GM18507 (cell line): ENCODE data around the gene HOXD9.

Experiments used
- DNase-seq: peaks from one replicate; pipeline ENCODE4 v3.0.0; 2011; ENCODE audit warnings: low read depth; ENCODE audit not compliant: insufficient read length; ENCODE audit errors: extremely low spot score
- FAIRE-seq: peaks from 2 replicates; lab custom pipeline; 2011; peaks lifted over from hg19 to GRCh38; lab: Jason Lieb, UNC

HOXD9 gene

GRCh38 chr2:176122683-176123410 is at the start of gene HOXD9:
TSS of gene HOXD9 (plus strand) at chr2:176122719. CDS start at chr2:176122769, 50 bp downstream.
- FAIRE-seq (no peak), DNase-seq (no peak)

DNA sequence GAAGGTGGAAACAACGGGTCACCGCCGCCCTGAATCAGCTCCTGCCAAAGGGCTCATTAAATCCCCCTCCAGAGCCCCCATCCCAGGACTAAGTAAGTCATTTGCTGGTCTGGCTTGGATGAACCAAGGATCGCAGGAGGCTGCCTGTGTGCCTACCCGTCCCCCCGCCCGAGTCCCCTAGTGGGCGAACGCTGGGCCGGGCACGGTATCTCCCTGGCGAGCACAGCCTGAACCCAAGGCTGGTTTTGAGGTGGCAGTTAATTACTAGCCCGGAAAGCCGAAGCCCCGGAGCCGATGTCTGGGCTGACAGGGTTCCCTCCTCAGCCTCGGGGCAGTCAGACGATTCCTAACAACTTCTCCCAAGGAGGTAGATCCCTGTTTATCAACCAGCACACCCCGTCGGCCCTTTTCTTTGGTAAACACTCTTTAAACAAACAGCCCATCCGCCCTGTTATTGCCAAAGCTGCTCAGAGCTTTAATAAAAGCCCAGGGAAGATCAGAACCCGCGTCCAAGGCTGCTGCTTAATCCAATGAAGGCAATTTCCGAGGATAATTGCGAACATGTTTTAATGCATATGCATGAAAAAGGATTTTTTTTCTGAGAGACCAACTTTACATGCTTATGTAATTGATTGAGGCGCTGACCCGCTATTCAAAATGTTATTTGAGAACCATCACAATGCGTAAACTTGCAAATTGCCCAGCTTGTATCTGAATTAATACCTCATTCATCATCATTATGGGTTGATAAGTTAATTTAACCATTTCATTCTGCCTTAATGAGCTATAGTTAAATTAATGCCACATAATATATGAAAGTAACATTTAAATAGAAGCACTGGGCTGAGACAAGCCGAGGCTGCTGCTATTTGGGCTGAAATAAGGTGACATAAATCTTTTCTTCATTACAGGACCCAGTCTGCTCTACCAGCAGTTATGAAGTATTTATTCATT is 49.3 kb upstream of the HOXD9 start:
- no peak for FAIRE-seq

DNA sequence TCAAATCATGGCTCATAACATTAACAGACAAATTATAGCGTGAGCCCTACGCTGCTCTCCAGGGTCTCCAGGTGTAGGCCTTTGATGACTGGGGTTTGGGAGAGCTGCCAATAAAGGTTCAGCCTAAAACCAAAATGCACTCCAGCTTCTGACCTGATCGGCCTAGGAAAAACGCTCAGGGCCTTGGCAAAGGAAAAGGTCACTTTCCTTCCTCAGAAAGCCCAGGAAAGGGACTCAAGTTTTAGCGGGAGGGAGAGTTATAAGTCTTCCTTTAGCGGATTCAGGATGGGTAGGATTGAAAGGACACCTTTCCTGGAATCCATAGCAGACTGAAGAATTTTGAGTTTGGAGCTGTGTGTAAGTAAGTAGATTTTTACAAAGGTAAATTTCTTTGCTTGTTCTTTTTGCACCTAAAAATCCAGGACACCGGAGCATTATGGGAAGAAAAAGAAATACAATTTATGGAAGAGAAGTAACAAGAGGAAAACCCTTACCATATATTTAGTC is 47.5 kb upstream of the HOXD9 start:
- no peak for DNase-seq
- FAIRE-seq: no peak

More for the DNA sequence above, 49.3 kb upstream of the HOXD9 start:
- no peak for DNase-seq

DNA sequence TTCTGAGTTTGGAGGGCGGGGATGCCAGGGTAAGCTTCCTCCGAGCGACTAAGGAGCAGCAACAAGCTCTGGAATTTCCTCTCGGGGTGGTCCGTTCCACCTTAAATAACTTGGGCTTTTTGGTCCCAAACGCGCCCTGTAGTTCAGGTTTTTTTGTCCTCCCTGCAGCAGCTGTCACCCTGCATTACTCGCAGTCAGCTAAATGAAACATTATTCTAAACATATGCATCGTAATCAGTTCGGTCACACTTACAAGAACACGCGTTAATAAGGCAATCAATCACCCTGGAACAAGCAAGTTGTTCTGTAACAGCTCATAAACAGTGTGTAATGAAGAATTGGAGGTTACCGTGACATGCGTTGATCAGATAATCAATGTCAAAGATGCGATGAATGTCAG is 47.0 kb upstream of the HOXD9 start:
- FAIRE-seq: no peak
- DNase-seq: no peak

GRCh38 chr2:176076063-176076462 is 46.5 kb upstream of the HOXD9 start:
- no peak for FAIRE-seq
- no peak for DNase-seq

GRCh38 chr2:176076796-176077195 is 45.7 kb upstream of the HOXD9 start:
- FAIRE-seq (no peak), DNase-seq (no peak)

DNA sequence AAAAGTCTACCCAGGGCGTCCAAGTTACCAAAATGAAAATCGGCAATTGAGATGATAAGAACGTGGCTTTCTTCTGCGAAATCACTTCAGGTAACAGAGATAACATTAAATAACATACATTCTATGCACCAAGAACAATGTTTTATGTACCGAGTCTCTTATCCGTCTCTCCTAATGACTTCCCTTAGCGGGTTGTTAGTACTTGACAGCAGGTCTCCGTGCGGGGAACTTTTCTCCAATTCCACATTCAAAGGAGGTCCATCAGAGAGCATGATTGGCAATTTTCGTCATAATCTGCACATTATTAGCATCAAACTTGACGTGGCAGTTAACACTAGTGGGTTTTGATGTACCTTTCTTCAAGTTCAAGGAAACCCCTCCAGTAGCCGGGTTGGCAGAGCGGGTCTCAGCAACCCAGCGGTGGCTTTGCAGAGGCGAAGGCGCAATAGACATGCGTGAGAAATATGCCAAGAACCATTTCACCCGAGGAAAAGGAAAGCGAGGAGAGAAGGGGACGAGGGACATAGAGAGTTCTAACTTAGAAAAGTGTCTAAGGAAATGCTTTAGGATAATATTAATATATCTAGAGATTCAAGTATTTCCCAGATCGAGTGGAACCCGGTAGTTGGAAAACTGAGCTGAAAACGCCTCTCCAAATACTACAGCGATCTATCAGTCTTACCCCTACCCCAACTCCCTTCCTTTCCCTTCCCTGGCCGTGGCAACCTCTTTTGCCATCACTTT is 43.8 kb upstream of the HOXD9 start:
- no peak for DNase-seq

GRCh38 chr2:176079285-176079830 is 43.2 kb upstream of the HOXD9 start:
- FAIRE-seq (no peak), DNase-seq (no peak)

More for the DNA sequence above, 43.8 kb upstream of the HOXD9 start:
- no peak for FAIRE-seq

DNA sequence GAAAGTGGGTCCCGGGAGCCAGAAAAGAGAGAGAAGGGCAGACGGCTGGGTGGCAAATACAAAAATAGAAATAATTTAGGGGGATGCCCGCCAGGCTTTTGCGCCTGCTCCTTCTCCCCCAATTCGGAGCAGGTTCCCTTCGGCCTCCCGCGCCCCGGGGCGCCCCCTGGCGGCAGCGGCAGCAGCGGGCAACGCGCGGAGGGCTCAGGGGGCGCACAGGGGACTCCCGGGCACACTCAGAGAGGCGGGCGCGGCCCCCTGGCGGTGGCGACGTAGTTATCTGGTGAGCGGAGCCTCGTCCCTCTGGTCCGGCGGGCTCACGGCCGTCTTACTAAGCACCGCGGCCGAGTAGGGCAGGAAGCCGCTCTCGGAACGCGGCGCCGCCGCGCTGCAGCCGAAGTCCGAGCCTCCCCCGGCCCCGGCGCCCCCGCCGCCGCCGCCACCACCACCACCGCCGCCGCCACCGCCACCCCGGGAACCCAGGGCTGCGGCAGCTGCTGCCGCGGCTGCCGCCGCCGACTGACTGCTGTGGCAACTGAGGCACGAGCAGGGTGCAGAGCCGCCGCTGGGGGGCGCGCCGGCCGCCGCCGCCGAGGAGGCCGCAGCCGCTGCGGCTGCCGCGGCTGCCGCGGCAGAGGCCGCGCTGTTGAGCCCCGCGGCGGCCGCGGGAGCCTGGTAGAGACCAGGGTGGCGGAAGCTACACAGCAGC is 42.5 kb upstream of the HOXD9 start:
- FAIRE-seq (no peak), DNase-seq (no peak)

DNA sequence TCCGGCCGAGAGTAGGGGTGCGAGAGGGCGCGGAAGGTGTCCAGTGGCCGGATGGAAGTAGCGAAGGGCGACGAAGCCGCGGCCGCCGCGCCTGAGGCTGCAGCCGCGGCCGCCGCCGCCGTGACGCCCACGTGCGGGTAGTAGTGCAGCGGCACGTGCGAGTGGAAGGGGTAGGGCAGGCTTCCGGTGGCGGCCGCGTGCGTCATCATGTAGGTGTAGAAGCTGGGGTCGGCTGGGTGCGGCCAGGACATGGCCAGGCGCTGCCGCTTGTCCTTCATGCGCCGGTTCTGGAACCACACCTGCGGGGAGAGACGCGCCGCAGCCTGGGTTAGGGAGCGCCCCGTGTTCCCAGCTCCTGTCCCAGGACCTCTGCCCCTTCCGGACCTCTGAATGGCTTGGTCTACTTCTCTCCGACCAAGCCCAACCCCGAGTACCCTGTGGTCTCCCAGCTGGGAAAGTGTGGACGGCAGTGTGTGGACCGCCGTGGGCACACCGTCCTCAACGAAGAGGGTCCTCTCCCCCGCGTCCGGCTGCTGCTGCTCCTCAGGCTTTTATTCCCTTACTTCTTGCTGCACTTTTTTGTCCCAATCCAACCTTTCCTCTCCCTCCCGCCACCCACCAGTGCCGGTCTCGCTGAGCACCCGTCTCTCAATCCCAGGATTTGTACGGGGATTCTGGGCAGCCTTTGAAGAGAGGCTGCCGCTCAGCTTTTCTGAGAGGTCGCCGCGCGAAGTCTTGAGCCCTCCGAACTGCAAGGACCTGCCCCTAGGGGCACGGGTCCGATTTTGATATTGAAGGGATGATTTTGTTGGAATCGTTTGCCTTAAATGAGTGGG is 41.8 kb upstream of the HOXD9 start:
- FAIRE-seq (no peak), DNase-seq (no peak)

- DNase-seq: no peak
- no peak for FAIRE-seq
Measured at GRCh38 chr2:176081376-176081836, 41.1 kb upstream of the HOXD9 start.

DNA sequence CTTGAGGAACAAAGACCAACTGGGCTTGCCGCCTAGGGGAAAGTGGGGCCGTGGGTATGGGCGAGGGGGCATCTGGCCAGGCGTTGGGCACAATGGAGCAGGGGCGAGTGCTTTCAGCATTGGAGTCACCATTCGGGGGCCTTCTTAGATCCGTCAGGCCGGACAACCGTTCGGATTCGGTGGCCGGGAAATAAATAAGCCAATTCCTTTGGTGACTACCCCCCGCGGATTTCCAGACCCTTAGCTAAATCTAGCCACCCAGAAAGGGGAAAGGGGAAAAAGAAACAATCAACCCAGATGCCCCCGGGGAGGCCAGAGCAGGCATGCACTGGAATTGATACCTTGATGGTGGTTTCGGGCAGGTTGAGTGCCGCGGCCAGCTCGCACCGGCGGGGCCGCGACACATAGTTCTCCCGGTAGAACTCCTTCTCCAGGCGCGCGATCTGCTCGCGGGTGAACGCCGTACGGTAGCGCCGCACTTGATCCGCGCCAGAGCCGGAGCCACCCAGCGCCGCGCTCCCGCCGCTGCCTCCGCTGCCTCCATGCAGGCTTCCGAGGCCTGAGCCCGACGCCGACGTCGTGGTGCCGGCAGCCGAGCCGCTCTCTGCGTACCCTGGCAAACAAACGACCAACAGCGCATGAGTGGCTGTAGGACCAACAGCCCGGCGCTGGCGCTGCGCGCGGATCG is 40.5 kb upstream of the HOXD9 start:
- DNase-seq (no peak), FAIRE-seq (no peak)

DNA sequence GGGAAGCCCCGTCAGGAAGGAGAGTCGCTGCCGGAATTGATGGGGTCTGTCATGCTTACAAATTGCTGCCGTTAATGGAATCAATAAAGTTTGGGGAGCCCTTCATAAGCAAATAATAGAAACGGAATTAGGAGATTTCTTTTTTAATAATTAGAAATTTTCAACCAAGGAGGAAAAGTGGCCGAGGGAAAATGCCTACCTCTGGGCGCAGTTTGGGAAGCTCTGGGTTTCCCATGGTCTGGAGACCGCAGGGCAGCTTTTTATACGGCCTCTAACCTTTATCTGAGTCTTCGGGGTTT is 40.0 kb upstream of the HOXD9 start:
- DNase-seq: no peak
- FAIRE-seq: no peak

DNA sequence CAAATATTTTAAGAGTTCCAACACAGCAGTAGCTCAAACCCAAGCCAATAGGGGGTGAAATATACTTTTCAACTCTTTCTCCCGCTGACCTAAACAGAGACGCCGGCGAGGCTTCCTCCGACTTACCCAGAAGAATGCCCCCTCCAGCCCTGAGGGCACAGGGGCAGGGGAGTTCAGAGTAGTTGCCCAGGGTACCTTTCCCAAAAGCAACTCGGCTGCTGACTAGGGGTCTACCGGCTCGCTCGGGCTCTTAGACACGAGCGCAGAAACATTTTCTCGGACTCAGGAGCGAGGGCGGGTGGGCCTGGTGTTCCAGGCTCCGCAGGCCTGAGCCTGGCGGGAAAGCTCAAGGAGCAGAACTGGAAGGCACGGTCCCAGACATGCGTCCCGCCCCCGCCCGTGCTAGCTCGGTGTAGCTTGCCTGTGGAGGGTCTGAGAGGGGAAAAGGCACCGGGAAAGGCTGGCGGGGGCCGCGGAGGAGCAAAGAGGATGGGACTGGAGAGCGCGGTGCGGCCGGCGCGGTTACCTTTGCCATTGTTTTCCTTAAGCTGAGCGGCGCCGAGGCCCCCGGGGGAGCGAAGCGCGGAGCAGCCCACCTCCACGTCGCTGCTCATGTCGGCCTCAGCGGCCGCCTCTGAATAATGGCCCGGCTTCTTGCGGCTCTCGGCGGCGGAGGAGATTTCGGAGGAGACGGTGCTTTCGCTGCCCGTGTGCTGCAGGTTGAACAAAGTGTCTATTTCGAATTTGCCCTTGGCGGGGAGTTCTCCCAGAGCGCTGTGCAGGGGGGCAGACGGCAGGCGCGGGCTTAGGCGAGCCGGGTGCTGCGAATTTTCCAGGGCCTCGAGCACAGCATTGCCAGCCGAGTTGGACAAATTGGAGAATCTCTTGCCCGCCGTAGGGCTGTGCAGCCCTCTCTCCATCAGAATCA is 39.4 kb upstream of the HOXD9 start:
- no peak for FAIRE-seq

DNA sequence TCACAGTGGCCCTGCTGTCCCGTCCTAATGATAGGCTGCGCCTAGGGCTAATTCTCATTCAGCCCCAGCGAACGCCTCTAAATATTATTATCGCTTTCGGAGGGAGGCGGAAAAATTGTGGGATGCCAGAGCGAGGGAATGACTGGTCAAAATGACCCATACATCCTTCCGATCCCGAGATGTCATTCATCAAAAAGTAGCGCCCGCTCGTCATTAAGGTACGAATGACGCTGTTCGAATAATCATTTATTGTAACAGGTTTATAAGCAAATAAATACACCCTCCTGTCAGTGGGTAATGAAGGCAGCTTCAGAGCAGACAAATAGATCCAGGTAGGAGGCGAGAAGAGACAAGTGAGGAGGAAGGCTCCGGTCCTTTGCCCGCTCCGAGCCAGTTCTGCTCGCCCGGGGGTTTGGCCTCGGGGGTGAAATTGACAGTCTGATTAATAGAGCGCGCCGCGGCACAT is 38.7 kb upstream of the HOXD9 start, which contains the start of gene EVX2:
Gene EVX2, minus strand, starts transcription at position 167 of the 466 bp plus-strand sequence. CDS start 186 bp downstream, outside the sequence.
- FAIRE-seq (no peak), DNase-seq (no peak)

More for the DNA sequence above, 39.4 kb upstream of the HOXD9 start:
- no peak for DNase-seq

- FAIRE-seq: no peak
Measured at GRCh38 chr2:176084611-176085119, 37.9 kb upstream of the HOXD9 start.

More at GRCh38 chr2:176084611-176085119, 37.9 kb upstream of the HOXD9 start:
- no peak for DNase-seq
